CD14-positive monocyte (primary cell): ENCODE results near the gene SUCNR1. TPM values are rescaled to one million over a fixed set of nuclear protein-coding genes. Genes with fewer than 3 reads are reported as not detected.
A peak's percentile ranks its signal among the peaks of the same experiment; 100 is the strongest.

Source experiments
- DNase-seq, 3 donors: peaks; one replicate each; pipeline ENCODE4 v3.0.0-alpha.2; 2011 to 2022
- H2AFZ ChIP-seq: 2 replicates; pipeline ENCODE4 v1.6.0; 2012; ENCODE audit warnings: mild to moderate bottlenecking, low read depth, low read length, inconsistent platforms; ENCODE audit not compliant: insufficient read depth, poor library complexity, severe bottlenecking
- H3K27ac ChIP-seq, 2 donors: 1 replicate in 1 of 2; 2 replicates in 1 of 2; pipeline ENCODE4 v1.5.1; 2012 to 2013; ENCODE audit warnings: low read length in 2 of 2, control low read depth in 1 of 2, inconsistent platforms in 1 of 2, low read depth in 1 of 2, mild to moderate bottlenecking in 1 of 2
- H3K27me3 ChIP-seq, 2 donors: one replicate each; pipeline versions ENCODE4 v1.6.0 to v1.6.1; 2011 to 2013; ENCODE audit warnings: low read length in 2 of 2; ENCODE audit not compliant: control insufficient read depth in 2 of 2, insufficient read depth in 2 of 2
- H3K36me3 ChIP-seq, 2 donors: replicated peaks in 1 of 2; 1 replicate in 1 of 2; 2 replicates in 1 of 2; pipeline versions ENCODE4 v1.5.1 to v1.6.1; 2012 to 2013; ENCODE audit warnings: low read length in 2 of 2, control low read depth in 1 of 2, inconsistent platforms in 1 of 2, mild to moderate bottlenecking in 1 of 2; ENCODE audit not compliant: insufficient read depth in 2 of 2, control insufficient read depth in 1 of 2
- H3K4me1 ChIP-seq, 2 donors: 1 replicate in 1 of 2; 2 replicates in 1 of 2; pipeline versions ENCODE4 v1.5.1 to v1.6.1; 2012 to 2013; ENCODE audit warnings: low read length in 2 of 2, control low read depth in 1 of 2, inconsistent platforms in 1 of 2, mild to moderate bottlenecking in 1 of 2, moderate library complexity in 1 of 2; ENCODE audit not compliant: insufficient read depth in 2 of 2, control insufficient read depth in 1 of 2
- H3K4me2 ChIP-seq: replicated peaks from 2 replicates; pipeline ENCODE3; 2012; ENCODE audit warnings: low read length, moderate library complexity, mild to moderate bottlenecking; ENCODE audit not compliant: poor library complexity, severe bottlenecking; ENCODE audit errors: extremely low read depth
- H3K4me3 ChIP-seq, 3 experiments: fragments of 200-600 bp in 1 of 3; sonication (generic) in 1 of 3; replicated peaks in 1 of 3; 1 replicate in 2 of 3; 2 replicates in 1 of 3; pipeline ENCODE4 v1.5.1; 2011 to 2013; ENCODE audit warnings: low read length in 3 of 3, mild to moderate bottlenecking in 3 of 3, control low read depth in 2 of 3, low read depth in 2 of 3, inconsistent platforms in 1 of 3, moderate library complexity in 1 of 3
- H3K79me2 ChIP-seq: 2 replicates; pipeline ENCODE4 v1.6.0; 2012; ENCODE audit warnings: mild to moderate bottlenecking, control low read depth, inconsistent platforms, low read length, moderate library complexity; ENCODE audit not compliant: insufficient read depth
- H3K9ac ChIP-seq: 2 replicates; pipeline ENCODE4 v1.6.0; 2017; ENCODE audit warnings: low read length, mild to moderate bottlenecking; ENCODE audit not compliant: insufficient read depth, poor library complexity, severe bottlenecking
- H3K9me3 ChIP-seq, 2 donors: replicated peaks in 1 of 2; 1 replicate in 1 of 2; 2 replicates in 1 of 2; pipeline versions ENCODE4 v1.5.1 to v1.6.1; 2012 to 2013; ENCODE audit warnings: low read length in 2 of 2, control low read depth in 1 of 2; ENCODE audit not compliant: control insufficient read depth in 1 of 2, insufficient read depth in 1 of 2
- H4K20me1 ChIP-seq: 2 replicates; pipeline ENCODE4 v1.6.0; 2012; ENCODE audit warnings: mild to moderate bottlenecking, low read length, control low read depth, moderate library complexity; ENCODE audit not compliant: insufficient read depth
- H3K27ac Mint-ChIP-seq, 7 donors: one replicate each; pipeline ENCODE4 v1.8.0; 2020; ENCODE audit warnings: mild to moderate bottlenecking in 7 of 7, mixed read lengths in 7 of 7, moderate library complexity in 6 of 7, inconsistent platforms in 2 of 7
- H3K27me3 Mint-ChIP-seq, 3 donors: one replicate each; pipeline ENCODE4 v1.8.0; 2021 to 2022; ENCODE audit warnings: low read depth in 3 of 3, mild to moderate bottlenecking in 3 of 3, mixed read lengths in 3 of 3, moderate library complexity in 3 of 3, inconsistent platforms in 1 of 3
- H3K36me3 Mint-ChIP-seq, 2 donors: one replicate each; pipeline ENCODE4 v1.8.0; 2020; ENCODE audit warnings: mixed read lengths in 2 of 2, inconsistent platforms in 1 of 2, mild to moderate bottlenecking in 1 of 2
- H3K4me1 Mint-ChIP-seq: one replicate; pipeline ENCODE4 v1.8.0; 2020; ENCODE audit warnings: mild to moderate bottlenecking, mixed read lengths
- H3K4me3 Mint-ChIP-seq, 2 donors: one replicate each; pipeline ENCODE4 v1.8.0; 2020; ENCODE audit warnings: mild to moderate bottlenecking in 2 of 2, mixed read lengths in 2 of 2, moderate library complexity in 1 of 2
- H3K9me3 Mint-ChIP-seq, 7 donors: one replicate each; pipeline ENCODE4 v1.8.0; 2020 to 2022; ENCODE audit warnings: mixed read lengths in 7 of 7, mild to moderate bottlenecking in 6 of 7, moderate library complexity in 6 of 7, inconsistent platforms in 2 of 7
- CTCF ChIP-seq: fragments of 200-600 bp; IDR thresholded peaks from one replicate; pipeline ENCODE4 v1.8.0; 2022; ENCODE audit warnings: antibody characterized with exemption, mild to moderate bottlenecking
- WGBS: methylation state at CpG from one replicate; pipeline ENCODE4 v1.1.5; 2013; ENCODE audit warnings: missing lambda C conversion rate; ENCODE audit not compliant: insufficient coverage; 5-methylcytosine and 5-hydroxymethylcytosine counted together
- intact Hi-C, 2 donors: fragments of 100-400 bp; cut with micrococcal nuclease; formaldehyde crosslinking; loops; one replicate each; pipeline versions ENCODE4 v1.15.0 to v1.15.1; 2023
- polyA plus RNA-seq, 3 donors: library from polyadenylated mRNA; depleted of rRNA in 1 of 3; unstranded in 2 of 3; stranded (reverse) in 1 of 3; fragments of 300-500 nt in 2 of 3; fragments of >200 nt in 1 of 3; fragmentation: Illumina TruSeq in 2 of 3; gene quantifications; 1 replicate in 2 of 3; 2 replicates in 1 of 3; pipeline ENCODE4 v1.2.3, GENCODE V29; 2012 to 2021

SUCNR1 gene
- polyA plus RNA-seq, 3 donors: 0.09 to 0.28 (median 0.20) TPM

GRCh38 chr3:151835751-151836525 is 37.5 kb upstream of the SUCNR1 start:
- no peak for DNase-seq
- H3K27me3 ChIP-seq: no peaks in the 10 kb centered on the region
- H3K9me3 Mint-ChIP-seq: no peaks in the 10 kb centered on the region
- H3K27ac Mint-ChIP-seq: no peak overlapping the region
- H4K20me1 ChIP-seq: no peaks in the 10 kb centered on the region
- no peak overlapping the region for H2AFZ ChIP-seq
- H3K9ac ChIP-seq: no peak overlapping the region
- no peaks in the 10 kb centered on the region for H3K36me3 Mint-ChIP-seq
- H3K4me3 Mint-ChIP-seq: peak overlapping the region in 1 of 2 donors; percentile 42
- intact Hi-C loops: loop anchor here (5.0 to 10.0 kb wide), 3 partner anchors 391 to 544 kb away; no protein-coding TSS in a partner anchor
- peaks cover 4 to 5% of the 10 kb centered on the region in 2 donors for H3K4me1 ChIP-seq
- 0% methylated on average over 1 of the region's 5 CpGs for WGBS
- H3K9me3 ChIP-seq: no peaks in the 10 kb centered on the region
- no peak overlapping the region for H3K4me2 ChIP-seq
- H3K4me3 ChIP-seq: no peak overlapping the region
- H3K27ac ChIP-seq: no peak overlapping the region
- H3K79me2 ChIP-seq: no peaks in the 10 kb centered on the region
- H3K36me3 ChIP-seq: no peaks in the 10 kb centered on the region
- H3K27me3 Mint-ChIP-seq: peaks cover 0 to 5% (median 3%) of the 10 kb centered on the region in 3 donors
- no peak for TF ChIP-seq CTCF
- H3K4me1 Mint-ChIP-seq: peaks cover 11% of the 10 kb centered on the region

- Histone ChIP-seq H3K9me3 (no peaks in the 10 kb centered on the region), H3K4me1 (peaks cover 4 to 5% of the 10 kb centered on the region in 2 donors), H4K20me1 (no peaks in the 10 kb centered on the region), H3K9ac (no peak overlapping the region), H3K4me3 (no peak overlapping the region), H3K4me2 (no peak overlapping the region), H3K36me3 (no peaks in the 10 kb centered on the region), H3K27ac (no peak overlapping the region), H3K79me2 (no peaks in the 10 kb centered on the region), H3K27me3 (no peaks in the 10 kb centered on the region), H2AFZ (peak overlapping the region; percentile 53)
- Mint-ChIP-seq H3K4me3 (peak overlapping the region in 1 of 2 donors; percentile 46), H3K27ac (peak overlapping the region in 1 of 7 donors; percentile 31), H3K4me1 (peaks cover 11% of the 10 kb centered on the region), H3K9me3 (no peaks in the 10 kb centered on the region), H3K36me3 (no peaks in the 10 kb centered on the region), H3K27me3 (peaks cover 0 to 5% (median 1%) of the 10 kb centered on the region in 3 donors)
- TF ChIP-seq CTCF: no peak
- intact Hi-C loops: loop anchor here (5.0 to 10.0 kb wide), 3 partner anchors 392 to 545 kb away; no protein-coding TSS in a partner anchor
- peak; percentile 19 to 44 (median 34) for DNase-seq
- WGBS: 17% methylated on average over 3 of the region's 4 CpGs
Measured at GRCh38 chr3:151837057-151837456, 36.4 kb upstream of the SUCNR1 start.
